ENCODE results near the gene PCNX1. TPM values are rescaled to one million over a fixed set of nuclear protein-coding genes. Genes with fewer than 3 reads are reported as not detected.

Gene PCNX1
- total RNA-seq, 1 donor from 2014 or later, result 73.3 TPM

DNA sequence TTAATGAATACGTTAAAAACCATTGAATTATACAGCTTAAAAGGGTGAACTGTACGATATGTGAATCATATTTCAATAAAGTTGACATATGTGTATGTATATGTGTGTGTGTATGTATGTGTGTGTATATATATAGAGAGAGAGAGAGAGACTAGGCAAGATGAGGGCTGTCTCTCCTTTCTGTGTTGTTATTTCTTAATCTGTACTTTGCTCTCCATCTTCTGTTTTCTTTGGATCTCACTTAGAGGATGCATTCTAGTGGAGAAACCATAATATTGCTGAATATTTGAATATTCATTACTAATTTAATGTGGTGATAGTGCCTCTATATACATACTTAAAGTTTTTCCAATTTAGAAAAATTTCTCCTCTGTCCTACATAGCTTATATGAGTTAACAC, 50.5 kb downstream of the PCNX1 start:
- DNase-seq (ENCODE audit: low spot score), result no peak

DNA sequence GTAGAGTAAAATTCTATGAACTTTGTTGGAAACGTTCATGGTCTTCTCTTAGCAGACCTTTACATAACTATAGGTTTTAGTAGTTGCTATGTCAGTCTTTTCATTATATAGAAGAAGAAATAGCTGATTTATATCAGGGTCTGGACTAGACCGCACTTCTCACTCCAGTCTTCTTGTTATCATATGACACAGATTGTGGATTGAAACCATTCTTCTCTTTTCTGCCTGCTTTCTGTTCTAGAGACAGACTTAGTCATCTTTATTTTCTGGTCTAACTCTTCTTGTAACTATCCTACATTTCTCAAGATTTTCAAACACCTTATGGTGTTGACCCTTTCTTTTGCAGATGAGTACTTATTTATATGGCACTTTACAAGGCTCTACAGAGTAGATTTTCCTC, 55.7 kb downstream of the PCNX1 start:
- DNase-seq (ENCODE audit: low spot score), result no peak

DNA sequence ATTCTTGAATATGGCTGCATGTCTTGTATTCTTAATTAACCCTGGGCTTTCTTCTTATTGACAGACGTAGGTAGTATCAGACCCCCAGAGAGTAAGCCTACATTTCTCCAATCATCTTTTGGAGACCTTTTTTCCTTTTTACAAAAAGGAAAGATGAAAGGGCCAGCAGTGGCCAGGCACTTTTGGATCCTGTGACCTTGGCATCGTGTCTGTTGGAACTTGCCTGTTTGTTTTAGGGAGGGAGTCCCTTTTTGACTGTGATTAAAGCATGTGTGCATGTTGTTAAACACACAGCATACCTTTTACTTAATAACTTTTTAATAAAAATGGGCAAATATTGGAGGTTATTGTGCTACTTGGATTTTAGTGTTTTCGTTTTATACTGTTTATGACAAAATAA, 57.2 kb downstream of the PCNX1 start:
- DNase-seq (ENCODE audit: low spot score), result no peak

DNA sequence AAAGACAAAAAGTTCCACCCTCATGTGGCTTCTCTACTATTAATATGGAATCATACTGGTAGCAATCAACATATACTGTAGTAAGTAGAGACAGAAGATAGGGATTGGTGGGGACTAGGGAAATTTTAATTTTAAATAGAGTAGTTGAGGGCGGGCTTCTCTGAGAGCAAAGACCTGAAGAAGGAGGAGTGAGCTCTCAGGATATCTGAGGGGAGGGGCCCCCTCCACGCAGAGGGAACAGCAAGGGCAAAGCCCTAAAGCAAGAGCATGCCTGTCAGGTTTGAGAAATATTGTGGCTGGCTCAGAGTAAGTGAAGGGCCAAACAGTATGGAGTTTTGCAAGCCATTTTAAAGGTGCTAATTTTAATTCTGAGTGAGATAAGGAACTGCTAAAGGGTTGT, 64.3 kb downstream of the PCNX1 start:
- no peak for DNase-seq (ENCODE audit: low spot score)

DNA sequence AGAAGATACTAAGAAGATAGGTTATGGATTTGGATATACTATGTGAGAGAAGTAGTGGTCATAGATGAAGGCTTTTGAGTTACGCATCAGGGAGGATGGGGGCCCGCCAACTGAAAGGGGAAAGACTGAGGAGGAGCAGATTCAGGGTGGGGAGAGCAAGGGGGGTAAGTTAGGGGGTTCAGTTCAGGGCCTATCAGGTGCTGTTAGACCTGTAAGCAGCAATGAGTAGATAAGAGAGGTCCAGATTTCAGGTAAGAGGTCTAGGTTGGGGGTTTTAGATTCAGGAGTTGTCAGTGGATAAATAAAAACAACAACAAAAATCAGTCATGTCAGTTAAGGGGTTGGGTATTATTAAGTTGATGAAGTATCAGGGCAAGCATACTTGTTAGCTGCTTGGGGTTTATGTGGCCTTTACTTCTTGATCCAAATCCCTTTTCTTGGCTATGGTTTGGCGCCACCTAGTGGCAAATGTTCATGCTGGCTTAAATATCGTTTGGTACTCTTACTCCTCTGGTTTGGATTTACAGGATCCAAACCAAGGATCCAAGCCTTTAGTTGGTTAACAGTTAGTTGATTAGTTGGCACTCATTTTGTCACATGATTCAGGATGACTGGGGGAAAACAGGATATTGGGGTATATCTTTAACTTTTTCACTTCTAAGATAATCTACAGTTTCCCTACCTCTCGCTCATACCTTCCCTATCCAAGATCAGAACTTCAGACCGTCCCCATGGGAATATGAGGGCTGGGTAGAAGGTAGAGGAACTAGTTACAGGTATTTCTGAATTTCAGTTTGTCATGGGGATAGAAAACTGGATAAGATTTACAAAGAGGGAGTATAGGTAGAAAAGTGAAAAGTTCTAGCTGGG, 65.1 kb downstream of the PCNX1 start:
- peak; percentile 88 for DNase-seq (ENCODE audit: low spot score)

DNA sequence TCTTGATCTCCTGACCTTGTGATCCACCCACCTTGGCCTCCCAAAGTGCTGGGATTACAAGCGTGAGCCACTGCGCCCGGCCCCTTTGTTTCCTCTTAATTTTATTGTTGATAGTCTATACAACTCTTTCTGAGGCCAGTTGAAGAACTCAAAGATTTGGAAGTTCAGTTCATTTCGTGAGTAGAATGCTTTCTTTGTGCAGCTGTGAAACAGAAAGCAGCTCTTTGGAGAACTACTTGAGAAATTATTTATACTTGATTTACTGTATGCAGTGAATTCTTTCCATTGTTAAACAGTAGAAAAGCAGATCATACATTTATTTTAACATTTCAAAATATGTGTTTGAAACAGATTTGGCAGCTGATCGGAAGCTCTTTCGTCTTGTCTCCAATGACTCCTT, 69.3 kb downstream of the PCNX1 start:
- no peak for DNase-seq (ENCODE audit: low spot score)

DNA sequence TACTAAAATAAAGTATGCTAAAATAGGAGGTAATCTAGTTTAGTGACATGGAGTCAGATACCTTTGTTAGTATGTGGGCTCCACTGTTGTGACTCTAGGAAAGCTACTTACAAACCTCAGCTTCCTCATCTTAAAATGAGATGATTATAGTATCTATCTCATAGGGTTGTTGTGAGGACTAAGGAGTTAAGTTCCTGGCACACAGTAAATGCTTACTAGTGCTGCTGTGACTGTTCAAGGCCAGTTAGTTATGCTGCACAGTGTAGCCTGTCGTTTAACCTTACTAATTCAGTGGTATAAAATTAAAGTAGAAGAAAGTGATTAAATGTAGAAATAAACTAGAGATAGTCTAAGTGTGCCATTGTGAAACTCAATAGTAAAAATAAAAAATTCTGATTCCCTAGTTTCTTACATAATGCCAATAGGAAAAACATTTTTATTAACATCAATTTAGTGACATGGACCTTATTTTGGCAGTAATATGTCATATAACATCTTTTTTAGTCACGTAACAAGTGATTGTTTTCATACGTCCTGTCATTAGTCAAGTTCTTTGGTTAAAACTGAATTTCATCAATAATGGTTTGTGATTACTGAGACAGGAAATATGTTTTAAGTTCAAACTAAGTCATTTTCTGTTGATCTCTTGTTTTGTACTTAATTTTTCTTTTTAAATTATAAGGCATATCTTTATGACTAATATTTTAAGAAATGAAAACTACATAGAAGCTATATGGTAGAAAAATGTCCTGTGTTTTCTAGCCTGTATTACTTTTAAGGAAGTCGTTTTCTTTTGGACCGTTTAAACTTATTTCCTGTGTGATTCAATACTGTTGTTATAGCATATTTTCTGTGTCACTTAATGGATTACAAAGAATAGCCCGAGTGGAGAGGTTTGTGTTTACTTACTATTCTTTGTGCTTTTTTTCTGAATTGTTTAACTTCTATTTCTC, 74.0 kb downstream of the PCNX1 start:
- no peak for DNase-seq (ENCODE audit: low spot score)

DNA sequence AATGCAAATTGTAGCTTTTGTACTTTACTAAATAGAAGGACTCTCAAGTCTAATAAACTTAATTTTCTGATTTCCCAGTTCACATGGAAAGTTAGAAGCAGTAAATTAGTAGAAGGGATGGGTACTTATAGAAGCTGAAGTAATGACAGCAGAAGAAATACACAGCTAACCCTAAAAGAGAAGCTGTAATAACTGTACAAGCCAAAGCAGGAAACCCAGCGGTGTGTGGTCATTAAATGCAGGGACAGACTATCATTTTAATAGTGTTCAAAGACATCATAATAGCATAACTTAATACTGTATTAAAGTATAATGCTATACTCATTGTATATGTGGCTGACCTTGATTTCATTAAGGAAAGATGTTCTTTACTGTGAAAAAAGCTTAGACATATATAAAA, 74.9 kb downstream of the PCNX1 start:
- DNase-seq (ENCODE audit: low spot score), result no peak

DNA sequence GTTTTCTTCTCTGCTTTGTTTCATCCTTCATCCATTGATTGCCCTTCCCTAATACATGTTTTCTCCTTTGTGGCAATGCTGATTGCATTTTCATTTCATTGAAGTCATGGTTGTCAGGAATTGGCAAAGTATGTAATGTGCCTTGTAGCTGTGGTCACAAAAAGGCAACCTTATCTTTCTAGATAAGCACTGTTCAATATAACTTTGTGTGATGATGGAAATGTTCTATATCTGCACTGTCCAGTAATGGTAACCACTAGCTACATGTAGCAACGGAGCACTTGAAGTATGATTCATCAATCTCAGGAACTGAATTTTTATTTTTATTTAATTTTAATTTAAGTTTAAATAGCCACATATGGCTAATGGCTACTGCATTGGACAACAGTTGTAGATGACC, 79.8 kb downstream of the PCNX1 start:
- DNase-seq (ENCODE audit: low spot score), result no peak

DNA sequence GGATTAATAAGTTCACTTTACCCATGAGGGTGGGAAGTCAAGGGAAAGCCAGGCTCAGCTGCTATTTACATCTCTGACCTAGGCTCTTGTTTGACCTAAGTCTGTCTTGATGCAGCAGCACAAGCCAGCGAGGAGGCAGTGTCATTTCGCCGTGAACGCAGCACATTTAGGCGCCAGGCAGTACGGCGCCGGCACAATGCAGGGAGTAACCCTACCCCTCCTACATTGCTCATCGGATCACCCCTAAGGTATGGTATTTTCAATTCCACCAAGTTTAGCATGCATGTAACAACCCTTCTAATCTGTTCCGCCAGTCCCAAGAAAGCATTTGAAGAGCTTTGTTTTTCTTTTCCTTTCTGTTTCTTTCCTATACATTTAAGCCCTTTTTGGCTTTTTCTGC, 81.2 kb downstream of the PCNX1 start:
- DNase-seq (ENCODE audit: low spot score), result no peak

DNA sequence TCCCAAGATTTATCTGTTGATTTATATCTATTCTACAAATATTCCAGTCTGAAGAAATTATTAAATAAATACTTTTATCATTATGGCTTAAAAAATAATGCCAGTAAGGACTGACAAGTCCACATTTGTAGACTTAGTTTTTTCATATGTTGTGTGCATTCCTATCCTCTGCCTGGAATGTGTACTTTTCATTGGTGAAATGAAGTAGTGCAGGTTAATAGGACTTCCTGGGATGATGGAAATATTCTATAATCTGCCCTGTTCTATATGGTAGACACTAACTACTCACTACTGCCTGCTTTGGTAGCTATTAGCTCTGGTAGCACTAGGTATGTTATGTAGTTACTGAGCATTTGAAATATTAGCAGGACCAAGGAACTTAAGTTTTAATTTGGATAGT, 86.7 kb downstream of the PCNX1 start:
- DNase-seq (ENCODE audit: low spot score), result no peak

DNA sequence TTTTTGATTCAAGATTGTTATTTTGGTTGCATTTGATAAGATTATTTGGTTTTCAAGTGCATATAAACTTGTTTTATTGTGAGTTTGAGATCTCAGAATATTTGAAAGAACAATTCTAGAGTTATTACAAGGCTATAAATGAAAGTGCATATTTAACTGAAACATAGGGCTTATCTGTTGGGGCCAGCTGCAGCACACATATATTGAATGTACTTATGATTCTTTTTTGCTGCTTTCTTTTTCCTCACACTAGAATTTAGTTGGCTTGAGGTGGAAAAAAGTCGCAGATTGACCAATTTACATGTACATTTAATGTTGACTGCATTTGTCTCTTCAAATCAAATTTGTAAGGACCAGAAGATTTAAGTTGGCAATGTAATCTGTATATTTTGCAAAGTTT, 88.0 kb downstream of the PCNX1 start:
- DNase-seq (ENCODE audit: low spot score), result no peak

DNA sequence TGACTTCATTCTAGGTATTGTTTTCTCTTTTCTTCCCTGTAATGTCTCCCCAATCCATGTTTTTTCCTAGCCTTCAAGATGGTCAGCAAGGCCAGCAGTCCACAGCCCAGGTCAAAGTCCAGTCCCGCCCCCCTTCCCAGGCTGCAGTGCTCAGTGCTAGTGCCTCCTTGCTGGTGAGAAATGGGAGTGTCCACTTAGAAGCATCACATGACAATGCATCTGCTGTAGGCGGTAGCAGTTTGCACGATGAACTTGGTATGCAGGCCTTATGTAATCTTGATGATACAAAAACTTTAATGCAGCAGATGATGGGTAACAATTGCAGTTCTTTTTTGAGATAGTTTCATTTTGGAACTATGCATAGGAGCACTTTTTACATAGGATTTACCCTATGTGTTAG, 88.4 kb downstream of the PCNX1 start:
- DNase-seq (ENCODE audit: low spot score), result no peak

DNA sequence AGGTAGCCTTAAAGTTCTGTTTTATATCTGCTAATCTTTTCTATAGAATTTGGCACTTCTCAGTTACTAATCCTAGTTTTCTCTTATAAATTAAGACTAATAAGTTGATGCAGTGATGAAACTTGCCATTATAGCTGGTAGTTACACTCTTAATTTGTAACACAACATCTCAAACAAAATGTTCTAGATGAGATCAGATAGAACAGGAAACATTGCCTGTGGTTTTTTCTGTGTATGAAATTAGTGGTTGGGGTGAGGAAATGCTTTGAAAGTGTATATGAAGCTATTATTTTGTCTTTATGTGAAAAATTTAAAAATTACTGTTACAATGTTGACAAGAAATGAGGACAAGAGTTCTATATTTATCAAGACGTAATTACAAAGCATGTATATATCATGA, 91.9 kb downstream of the PCNX1 start:
- DNase-seq (ENCODE audit: low spot score), result no peak

DNA sequence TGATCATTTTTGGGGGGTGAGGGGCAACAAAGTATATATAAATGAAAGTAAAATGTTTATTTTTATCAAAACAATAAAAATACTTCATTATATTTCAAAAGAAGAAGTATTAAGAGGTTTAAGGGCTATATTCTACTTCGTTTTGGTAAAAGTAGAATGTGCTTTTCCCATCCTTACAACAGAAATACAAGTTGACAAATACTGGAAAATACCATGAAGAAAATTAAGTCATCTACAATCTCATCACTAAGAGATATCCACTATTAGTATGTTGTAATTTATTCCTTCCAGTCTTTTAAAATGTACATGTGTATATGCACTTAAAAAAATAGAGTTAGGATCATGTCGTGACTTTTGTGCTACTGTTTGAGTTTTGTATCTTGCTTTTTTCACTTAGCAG, 92.8 kb downstream of the PCNX1 start:
- no peak for DNase-seq (ENCODE audit: low spot score)

DNA sequence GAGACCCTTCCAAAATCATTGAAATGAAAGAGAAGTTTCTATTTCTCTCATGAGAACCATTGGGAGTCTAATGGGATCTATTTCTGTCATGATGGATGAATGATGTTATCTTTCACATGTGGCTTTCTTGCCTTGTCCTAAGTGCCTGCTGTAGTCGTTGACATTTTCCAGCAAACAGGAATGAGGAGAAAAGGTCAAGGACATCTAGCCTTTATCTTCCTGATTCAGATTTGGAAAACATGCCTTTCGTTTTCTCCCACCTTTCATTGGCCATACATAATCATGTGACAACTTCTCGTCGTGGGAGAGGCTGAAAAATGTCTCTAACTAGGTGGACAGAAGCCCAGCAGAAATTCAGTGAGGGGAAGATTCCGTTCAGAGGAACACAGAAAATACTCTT, 94.5 kb downstream of the PCNX1 start:
- DNase-seq (ENCODE audit: low spot score), result no peak

DNA sequence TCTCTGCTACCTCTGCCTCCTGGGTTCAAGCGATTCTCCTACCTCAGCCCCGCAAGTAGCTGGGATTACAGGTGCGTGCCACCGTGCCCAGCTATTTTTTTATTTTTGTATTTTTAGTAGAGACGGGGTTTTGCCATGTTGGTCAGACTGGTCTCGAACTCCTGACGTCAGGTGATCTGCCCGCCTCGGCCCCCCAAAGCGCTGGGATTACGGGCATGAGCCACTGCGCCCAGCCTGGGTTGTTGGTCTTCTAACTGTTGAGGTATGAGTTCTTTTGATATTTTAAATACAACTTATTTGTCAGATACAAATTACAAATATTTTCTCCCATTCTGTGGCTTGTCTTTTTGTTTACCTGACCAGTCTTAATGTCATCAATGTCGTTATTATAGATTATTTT, 95.9 kb downstream of the PCNX1 start:
- no peak for DNase-seq (ENCODE audit: low spot score)

DNA sequence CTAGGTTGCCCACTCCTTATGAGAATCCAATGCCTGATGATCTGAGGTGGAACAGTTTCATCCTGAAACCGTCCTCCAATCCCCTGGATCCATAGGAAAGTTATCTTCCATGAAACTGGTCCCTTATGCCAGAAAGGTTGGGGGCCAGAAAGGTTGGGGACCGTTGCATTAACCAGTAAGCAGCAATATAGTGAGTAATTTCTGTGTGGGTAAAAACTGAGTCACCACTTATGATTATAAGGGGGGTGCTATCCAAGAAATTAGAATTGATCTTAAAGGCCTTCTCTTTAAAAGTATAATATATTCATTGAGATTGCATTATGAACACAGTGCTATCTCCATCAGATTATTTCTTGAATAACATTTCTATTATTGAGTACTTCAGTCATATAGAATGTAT, 97.2 kb downstream of the PCNX1 start:
- no peak for DNase-seq (ENCODE audit: low spot score)

DNA sequence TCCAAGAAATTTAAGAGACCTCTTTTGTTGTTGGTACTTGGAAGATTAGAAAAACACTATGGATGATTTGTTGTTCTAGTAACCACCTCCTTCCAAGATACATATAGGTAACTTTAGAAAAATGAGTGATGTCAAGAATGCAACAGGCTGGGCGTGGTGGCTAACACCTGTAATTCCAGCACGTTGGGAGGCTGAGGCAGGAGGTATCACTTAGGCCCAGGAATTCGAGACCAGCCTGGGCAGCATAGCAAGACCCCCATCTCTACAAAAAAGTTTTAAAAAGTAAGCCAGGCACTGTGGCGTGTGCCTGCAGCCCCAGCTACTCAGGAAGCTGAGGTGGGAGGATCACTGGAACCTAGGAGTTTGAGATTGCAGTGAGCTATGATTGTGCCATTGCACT, 97.8 kb downstream of the PCNX1 start:
- no peak for DNase-seq (ENCODE audit: low spot score)

DNA sequence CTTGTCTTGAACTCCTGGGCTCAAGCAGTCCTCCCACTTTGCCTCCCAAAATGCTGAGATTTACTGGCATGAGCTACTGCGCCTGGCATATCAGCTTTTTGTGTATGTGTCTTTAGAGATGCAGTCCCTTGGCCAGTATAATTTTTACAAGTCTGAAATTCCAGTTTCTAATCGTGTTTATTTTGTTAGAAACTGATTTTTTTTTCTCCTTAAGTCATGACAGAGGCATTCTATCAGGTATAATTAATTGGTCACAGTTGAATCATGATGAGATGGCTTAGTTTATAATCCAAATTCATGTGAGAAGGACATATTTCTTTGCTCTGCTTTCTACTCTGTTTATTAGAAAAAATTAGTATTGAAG, 98.9 kb downstream of the PCNX1 start:
- DNase-seq (ENCODE audit: low spot score), result no peak

DNA sequence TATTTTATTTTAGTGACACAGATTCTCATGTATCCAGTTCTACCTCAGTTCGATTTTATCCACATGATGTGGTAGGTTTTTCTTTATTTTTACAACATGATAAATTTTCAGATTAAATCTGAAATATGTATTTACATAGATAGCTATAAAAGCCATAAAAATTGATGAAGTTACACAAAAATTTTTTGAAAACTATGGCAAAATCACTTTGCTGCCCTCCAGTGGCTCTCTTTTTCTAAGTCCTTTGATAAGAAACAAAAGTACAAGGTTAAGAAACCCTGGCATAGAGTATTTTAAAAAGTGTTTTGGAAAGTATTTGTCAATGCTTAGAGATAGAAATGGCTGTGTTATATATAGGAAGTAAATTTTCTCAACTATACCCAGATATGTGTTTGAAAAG, 104.2 kb downstream of the PCNX1 start:
- DNase-seq (ENCODE audit: low spot score), result no peak

DNA sequence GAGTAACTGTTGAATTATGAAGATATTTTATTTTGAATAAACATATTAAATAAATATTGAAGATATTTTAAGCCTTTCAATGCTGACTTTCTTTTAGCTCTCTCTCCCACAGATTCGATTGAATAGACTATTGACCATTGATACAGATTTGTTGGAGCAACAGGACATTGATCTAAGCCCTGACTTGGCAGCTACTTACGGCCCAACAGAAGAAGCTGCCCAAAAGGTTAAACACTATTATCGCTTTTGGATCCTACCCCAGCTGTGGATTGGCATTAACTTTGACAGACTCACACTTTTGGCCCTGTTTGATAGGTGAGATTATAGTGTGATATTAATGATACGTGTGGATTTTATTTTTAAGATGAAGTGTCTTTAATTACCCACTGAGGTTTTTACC, 105.6 kb downstream of the PCNX1 start:
- no peak for DNase-seq (ENCODE audit: low spot score)

DNA sequence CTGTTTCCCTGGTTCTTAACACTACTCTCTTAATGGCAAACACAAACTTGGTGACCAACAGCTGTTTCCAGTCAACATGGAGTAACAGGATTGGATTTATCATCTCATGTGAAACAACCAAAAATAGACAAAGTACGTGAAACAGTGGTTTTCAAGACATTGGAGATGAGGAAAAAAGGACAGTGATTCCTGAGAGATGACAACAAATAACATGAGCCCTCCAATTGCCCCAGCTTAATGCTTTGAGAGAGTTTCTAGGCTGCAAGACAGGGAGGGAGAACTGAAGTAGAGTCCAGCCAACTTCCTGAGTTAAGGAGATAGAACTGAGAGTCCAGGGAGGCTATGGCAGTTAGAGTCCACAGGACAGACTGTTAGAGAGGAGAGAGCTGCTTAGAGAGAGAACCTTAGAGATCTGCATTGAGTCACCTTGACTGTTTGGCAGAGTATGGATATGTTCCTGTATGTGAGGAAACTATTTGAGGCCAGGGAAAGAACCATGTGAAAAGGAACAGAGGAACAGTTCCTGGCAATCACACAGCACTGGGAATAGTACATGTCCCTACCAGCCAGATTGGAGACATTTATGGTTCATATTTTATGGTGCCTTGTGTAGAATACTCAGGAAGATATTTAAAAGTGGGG, 106.4 kb downstream of the PCNX1 start:
- no peak for DNase-seq (ENCODE audit: low spot score)

Measured in ureter (tissue), 1 donor.